Measurements from ENCODE around the gene RANGAP1. TPM values are rescaled to one million over a fixed set of nuclear protein-coding genes. Genes with fewer than 3 reads are reported as not detected.
A peak's percentile ranks its signal among the peaks of the same experiment; 100 is the strongest.

Gene RANGAP1
- total and polyA plus RNA-seq, 2 of the 13 experiments (the other 11 are each of a cell fraction or from before 2014, with no cell fraction given): 51.8 to 83.9 TPM

DNA sequence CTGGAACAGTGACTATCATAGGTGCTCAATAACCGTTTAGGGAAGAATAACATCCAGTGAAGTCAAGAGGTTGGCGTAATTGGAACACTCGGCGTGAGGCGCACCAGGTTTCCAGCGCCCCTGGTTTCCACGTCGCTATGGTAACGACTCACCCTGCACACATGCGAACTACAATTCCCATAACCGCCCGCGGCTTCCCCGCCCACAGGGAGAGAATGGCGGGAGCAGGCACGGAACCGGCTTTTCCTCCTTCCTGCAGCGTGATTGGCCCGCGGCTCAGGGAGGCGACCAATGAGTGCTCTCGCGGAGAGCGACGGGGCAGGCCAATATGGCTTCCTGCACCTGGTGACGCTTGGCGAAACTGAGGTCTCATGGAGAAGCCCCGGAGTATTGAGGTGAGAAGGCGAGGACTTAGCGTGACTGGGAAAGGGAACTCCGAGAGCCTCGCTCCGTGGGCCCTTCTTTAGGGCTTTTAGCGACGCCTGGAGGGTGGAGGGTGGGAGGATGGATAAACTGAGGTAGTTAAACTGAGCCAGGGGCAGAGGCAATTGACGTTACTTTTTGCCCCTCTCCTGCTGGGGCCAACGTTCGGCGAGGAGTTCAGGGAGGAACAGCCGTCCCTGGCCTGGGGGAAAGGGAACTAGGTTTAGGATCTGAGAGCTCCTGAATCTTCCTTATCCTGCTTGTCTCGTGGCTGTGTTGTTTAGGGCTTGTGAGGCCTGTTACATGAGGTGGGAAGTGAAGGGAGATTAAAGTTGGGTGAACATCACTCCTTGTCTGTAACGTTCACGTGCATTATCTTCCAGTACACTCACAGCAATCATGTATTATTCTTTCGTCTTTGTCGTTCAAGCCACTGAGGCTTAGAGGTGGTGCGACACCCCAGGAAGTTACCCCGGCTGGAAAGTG is 80.7 kb downstream of the RANGAP1 start, which contains the start of gene L3MBTL2 (continued):
- TF ChIP-seq, protein P1, sequence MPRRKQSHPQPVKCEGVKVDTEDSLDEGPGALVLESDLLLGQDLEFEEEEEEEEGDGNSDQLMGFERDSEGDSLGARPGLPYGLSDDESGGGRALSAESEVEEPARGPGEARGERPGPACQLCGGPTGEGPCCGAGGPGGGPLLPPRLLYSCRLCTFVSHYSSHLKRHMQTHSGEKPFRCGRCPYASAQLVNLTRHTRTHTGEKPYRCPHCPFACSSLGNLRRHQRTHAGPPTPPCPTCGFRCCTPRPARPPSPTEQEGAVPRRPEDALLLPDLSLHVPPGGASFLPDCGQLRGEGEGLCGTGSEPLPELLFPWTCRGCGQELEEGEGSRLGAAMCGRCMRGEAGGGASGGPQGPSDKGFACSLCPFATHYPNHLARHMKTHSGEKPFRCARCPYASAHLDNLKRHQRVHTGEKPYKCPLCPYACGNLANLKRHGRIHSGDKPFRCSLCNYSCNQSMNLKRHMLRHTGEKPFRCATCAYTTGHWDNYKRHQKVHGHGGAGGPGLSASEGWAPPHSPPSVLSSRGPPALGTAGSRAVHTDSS (CRISPR knock-in tag; conservative IDR thresholded peaks at IDR 0.05): no peak
- TF ChIP-seq ZNF792 (CRISPR knock-in tag; IDR thresholded peaks at IDR 0.05): no peak
- TF ChIP-seq ZNF143 (CRISPR knock-in tag; IDR thresholded peaks at IDR 0.05): peak; percentile 99
- no peak for TF ChIP-seq MIER2 (CRISPR knock-in tag; IDR thresholded peaks at IDR 0.05)
- TF ChIP-seq, protein P2, sequence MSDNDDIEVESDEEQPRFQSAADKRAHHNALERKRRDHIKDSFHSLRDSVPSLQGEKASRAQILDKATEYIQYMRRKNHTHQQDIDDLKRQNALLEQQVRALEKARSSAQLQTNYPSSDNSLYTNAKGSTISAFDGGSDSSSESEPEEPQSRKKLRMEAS (IDR thresholded peaks at IDR 0.05): peak; percentile 76
- TF ChIP-seq, protein P3, sequence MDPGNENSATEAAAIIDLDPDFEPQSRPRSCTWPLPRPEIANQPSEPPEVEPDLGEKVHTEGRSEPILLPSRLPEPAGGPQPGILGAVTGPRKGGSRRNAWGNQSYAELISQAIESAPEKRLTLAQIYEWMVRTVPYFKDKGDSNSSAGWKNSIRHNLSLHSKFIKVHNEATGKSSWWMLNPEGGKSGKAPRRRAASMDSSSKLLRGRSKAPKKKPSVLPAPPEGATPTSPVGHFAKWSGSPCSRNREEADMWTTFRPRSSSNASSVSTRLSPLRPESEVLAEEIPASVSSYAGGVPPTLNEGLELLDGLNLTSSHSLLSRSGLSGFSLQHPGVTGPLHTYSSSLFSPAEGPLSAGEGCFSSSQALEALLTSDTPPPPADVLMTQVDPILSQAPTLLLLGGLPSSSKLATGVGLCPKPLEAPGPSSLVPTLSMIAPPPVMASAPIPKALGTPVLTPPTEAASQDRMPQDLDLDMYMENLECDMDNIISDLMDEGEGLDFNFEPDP (CRISPR knock-in tag; conservative IDR thresholded peaks at IDR 0.05): no peak
- no peak for TF ChIP-seq ATRX (CRISPR knock-in tag; IDR thresholded peaks at IDR 0.05; ENCODE audit: borderline replicate concordance)
- 0 out of 2 replicates have a peak, but pooled peaks have one; percentile 60 for TF ChIP-seq MEF2D (CRISPR knock-in tag; IDR thresholded peaks at IDR 0.05)
- TF ChIP-seq, protein P4, sequence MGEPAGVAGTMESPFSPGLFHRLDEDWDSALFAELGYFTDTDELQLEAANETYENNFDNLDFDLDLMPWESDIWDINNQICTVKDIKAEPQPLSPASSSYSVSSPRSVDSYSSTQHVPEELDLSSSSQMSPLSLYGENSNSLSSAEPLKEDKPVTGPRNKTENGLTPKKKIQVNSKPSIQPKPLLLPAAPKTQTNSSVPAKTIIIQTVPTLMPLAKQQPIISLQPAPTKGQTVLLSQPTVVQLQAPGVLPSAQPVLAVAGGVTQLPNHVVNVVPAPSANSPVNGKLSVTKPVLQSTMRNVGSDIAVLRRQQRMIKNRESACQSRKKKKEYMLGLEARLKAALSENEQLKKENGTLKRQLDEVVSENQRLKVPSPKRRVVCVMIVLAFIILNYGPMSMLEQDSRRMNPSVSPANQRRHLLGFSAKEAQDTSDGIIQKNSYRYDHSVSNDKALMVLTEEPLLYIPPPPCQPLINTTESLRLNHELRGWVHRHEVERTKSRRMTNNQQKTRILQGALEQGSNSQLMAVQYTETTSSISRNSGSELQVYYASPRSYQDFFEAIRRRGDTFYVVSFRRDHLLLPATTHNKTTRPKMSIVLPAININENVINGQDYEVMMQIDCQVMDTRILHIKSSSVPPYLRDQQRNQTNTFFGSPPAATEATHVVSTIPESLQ (CRISPR knock-in tag; conservative IDR thresholded peaks at IDR 0.05): no peak
- TF ChIP-seq ONECUT2 (CRISPR knock-in tag; IDR thresholded peaks at IDR 0.05): no peak
- TF ChIP-seq ZNF136 (CRISPR knock-in tag; IDR thresholded peaks at IDR 0.05; ENCODE audit: low read depth): peak; percentile 42; the same call in 1 of the 2 replicates
- TF ChIP-seq ARHGAP35 (CRISPR knock-in tag; IDR thresholded peaks at IDR 0.05; ENCODE audit: borderline replicate concordance): no peak; the same call in 1 of the 2 replicates
- TF ChIP-seq, protein P5, sequence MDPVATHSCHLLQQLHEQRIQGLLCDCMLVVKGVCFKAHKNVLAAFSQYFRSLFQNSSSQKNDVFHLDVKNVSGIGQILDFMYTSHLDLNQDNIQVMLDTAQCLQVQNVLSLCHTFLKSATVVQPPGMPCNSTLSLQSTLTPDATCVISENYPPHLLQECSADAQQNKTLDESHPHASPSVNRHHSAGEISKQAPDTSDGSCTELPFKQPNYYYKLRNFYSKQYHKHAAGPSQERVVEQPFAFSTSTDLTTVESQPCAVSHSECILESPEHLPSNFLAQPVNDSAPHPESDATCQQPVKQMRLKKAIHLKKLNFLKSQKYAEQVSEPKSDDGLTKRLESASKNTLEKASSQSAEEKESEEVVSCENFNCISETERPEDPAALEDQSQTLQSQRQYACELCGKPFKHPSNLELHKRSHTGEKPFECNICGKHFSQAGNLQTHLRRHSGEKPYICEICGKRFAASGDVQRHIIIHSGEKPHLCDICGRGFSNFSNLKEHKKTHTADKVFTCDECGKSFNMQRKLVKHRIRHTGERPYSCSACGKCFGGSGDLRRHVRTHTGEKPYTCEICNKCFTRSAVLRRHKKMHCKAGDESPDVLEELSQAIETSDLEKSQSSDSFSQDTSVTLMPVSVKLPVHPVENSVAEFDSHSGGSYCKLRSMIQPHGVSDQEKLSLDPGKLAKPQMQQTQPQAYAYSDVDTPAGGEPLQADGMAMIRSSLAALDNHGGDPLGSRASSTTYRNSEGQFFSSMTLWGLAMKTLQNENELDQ (CRISPR knock-in tag; IDR thresholded peaks at IDR 0.05; ENCODE audit: borderline replicate concordance): no peak
- TF ChIP-seq KDM3A (CRISPR knock-in tag; IDR thresholded peaks at IDR 0.05; ENCODE audit: low read depth): peak; percentile 60; the same call in 1 of the 2 replicates
- peak; percentile 66; the same call in 1 of the 2 replicates for TF ChIP-seq TARDBP (CRISPR knock-in tag; IDR thresholded peaks at IDR 0.05)
- peak; percentile 57 for TF ChIP-seq PHF5A (CRISPR knock-in tag; IDR thresholded peaks at IDR 0.05; ENCODE audit: low read depth, unreplicated experiment)
- TF ChIP-seq HMG20A (CRISPR knock-in tag; IDR thresholded peaks at IDR 0.05; ENCODE audit: borderline replicate concordance): no peak
- peak; percentile 91; the same call in 1 of the 2 replicates for TF ChIP-seq MXD4 (CRISPR knock-in tag; IDR thresholded peaks at IDR 0.05)
- no peak for TF ChIP-seq NKX3-1 (CRISPR knock-in tag; IDR thresholded peaks at IDR 0.05)
- 0 out of 2 replicates have a peak, but pooled peaks have one; percentile 62 for TF ChIP-seq ZNF333 (CRISPR knock-in tag; IDR thresholded peaks at IDR 0.05; ENCODE audit: borderline replicate concordance)
- TF ChIP-seq ZNF777 (CRISPR knock-in tag; IDR thresholded peaks at IDR 0.05): peak; percentile 35; the same call in 1 of the 2 replicates
